GM12874 (cell line): Measurements from ENCODE around the gene TMEM132D.

Source experiments
- TF ChIP-seq, protein P1 (sequence below): IDR thresholded peaks from 2 replicates; pipeline ENCODE4 v1.5.1; 2011; ENCODE audit warnings: low read depth, mild to moderate bottlenecking, control low read depth, low read length, moderate library complexity; ENCODE audit not compliant: insufficient read depth

Gene TMEM132D

DNA sequence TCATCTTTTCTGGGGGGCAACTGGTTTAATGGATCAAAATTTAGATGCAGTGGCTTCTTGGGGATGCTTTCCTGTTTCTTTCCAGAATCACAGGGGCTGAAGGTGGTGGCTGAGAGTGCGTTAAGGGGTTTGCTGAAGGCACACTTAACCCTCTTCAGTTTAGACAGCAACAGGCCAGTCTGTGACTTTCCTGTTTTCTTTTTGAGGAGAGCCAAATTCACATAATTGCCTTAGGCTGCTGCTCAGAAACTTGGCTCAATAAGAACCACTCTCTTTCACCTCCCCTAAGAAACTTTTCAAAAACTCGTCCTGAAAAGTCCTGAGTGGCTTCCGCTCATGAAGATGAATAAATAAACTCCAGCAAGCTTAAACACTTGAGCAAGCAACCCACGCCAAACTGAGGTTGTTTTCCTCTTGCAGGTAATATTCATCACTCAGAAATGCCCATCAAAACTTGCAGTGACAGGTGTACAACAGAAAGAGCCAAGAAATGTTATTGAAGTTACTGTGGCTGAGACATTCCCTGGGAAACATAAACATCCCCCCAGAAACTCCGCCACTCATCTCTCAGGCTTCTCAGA is 510.4 kb downstream of the TMEM132D start:
- TF ChIP-seq, protein P1, sequence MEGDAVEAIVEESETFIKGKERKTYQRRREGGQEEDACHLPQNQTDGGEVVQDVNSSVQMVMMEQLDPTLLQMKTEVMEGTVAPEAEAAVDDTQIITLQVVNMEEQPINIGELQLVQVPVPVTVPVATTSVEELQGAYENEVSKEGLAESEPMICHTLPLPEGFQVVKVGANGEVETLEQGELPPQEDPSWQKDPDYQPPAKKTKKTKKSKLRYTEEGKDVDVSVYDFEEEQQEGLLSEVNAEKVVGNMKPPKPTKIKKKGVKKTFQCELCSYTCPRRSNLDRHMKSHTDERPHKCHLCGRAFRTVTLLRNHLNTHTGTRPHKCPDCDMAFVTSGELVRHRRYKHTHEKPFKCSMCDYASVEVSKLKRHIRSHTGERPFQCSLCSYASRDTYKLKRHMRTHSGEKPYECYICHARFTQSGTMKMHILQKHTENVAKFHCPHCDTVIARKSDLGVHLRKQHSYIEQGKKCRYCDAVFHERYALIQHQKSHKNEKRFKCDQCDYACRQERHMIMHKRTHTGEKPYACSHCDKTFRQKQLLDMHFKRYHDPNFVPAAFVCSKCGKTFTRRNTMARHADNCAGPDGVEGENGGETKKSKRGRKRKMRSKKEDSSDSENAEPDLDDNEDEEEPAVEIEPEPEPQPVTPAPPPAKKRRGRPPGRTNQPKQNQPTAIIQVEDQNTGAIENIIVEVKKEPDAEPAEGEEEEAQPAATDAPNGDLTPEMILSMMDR = no peak

DNA sequence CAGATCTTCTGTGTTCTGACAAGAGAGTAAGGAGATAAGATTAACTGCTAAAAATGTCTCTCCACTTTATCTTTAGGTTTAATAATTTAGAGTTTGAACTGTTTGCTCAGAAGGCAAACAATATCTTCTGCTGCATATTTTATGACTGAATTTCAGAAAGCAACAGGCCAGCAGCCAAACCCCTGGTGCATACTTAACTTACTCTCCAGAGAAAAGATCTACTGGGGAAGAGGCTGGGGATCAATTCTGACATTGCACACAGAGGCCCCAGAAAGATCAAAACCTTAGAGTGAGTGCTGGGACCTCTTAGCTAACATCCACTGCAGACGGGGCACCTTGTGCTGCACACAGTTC is 518.2 kb downstream of the TMEM132D start:
- TF ChIP-seq, protein P1 = no peak

DNA sequence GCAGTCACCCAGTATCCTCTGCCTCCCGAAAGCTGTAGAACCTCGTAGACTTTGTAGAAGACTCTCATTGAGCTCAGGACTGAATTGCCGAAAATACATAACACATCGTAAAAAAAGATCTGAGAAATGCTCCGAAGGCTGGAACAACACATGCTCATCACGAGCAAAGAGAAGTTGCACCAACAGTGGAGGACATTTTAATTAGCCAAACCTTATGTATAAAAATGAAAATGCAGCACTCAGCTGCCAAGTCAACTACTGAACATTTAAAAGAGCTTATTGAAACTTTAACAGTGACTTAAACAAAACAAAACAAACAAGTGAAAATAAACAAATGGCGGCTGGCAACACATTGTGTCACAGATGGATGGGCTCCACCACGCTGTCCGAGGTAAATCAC is 519.9 kb downstream of the TMEM132D start:
- TF ChIP-seq, protein P1 = no peak

DNA sequence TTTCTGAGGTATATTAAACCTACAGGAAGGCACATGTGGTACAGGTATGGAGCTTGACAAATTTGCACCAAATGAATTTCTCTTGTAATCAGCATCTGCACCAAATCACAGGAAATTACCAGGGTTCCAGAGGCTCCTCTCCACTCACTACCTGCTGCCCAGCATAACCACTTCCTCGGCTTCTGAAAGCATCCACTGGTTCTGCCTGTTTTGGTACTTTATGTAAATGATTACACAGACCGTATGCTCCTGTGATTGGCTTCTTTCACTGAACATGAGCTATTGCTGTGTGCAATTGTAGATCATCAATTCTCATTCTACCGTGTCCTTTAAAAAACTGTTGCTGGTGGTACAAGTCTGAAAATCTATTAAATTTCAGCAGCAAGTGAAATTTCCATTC is 522.1 kb downstream of the TMEM132D start:
- TF ChIP-seq, protein P1 = no peak

DNA sequence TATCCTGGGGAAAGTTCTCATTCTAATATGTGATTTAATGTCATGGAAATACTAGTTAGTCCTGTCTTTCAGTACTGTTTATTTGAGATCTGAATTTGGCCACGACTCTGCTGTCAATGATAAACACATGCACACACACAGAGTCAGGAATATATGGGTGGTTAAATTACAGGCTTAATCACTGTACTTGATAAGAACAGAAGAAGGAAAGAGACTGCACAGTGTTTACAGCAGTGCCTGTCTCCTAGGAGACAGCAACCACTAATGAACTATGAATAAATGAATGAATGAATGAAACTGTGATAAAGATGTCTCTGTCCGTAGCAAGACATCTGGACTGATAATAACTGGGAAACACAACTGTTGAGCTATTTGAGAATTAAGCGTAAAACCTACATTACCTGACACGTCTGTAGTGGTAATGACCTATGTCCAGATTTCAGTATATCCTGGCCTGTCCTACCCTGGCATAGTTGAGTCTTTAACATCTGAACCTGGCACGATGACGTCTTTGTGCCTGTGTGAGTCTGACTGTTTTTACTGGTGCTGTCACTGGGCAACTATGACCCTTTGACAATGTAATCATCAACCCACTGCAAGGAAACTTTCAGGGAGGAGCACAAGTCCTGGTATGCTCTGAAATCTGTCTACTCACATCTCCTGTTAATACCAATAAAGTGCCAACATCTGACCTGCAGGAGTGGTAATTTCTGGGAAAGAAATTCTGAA is 524.6 kb downstream of the TMEM132D start:
- TF ChIP-seq, protein P1 = no peak

DNA sequence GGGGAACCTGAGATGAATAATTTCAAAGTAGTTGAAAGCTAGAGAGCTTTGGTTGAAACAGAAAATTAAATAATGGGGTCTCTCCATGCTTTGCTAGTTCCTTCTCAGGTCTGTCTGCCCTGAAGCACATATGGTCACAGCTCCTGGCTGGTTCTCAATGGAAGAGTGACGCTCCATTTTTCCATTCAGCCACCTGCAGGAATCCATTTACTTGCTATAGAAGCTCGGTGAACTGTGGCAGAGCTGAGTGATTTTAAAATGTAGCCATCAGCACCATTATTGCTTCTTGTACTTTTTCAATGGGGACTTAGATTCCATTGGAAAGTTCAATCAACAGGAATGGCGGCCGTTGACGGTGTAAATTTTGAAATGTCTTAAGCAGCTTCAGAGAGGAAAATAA is 525.3 kb downstream of the TMEM132D start:
- TF ChIP-seq, protein P1 = no peak

DNA sequence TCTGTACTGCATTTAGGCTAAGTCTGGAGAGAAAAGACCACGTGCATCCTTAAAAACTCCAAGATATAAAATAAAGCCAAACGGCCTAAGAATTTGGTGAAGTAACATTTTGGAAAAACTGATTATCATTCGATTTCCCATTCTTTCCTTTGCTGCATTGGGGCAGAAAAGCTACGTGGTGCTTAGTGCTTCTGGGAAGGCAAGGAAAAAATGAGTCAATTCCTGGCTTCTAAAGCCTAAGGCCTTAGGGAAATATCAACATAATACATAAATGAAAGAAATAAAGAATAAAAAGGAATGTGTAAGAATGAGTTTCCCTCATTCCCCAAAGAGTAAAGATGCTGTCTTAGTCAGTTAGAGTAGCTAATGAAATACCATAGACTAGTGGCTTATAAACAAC is 530.1 kb downstream of the TMEM132D start:
- TF ChIP-seq, protein P1 = no peak

DNA sequence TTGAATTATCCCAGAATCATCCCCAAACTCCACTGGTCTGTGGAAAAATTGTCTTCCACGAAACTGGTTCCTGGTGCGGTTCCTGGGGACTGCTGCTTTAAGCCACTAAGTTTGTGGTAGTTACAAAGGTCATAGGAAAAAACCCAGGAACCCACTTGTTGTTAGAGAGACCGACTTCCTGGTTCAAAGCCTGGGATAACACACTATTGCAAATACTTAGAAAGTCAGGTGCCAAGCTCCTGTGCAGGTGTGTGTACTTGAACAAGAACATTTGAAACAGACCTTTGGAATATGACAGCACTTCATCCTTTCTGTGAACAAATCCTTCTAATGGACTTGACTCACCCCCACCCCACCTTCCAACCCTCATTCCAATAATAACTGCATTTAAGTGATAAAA is 530.9 kb downstream of the TMEM132D start:
- TF ChIP-seq, protein P1 = no peak
